ENCODE results near the gene RAB8B. TPM values are rescaled to one million over a fixed set of nuclear protein-coding genes. Genes with fewer than 3 reads are reported as not detected.
"Not testable (repeated sequence)": the region's sequence is repeated elsewhere in the genome, so short reads cannot be mapped to it uniquely, and the experiment has no call there.

The RAB8B gene
- total RNA-seq, 2 experiments from 2014 or later, result 115 to 150 TPM

DNA sequence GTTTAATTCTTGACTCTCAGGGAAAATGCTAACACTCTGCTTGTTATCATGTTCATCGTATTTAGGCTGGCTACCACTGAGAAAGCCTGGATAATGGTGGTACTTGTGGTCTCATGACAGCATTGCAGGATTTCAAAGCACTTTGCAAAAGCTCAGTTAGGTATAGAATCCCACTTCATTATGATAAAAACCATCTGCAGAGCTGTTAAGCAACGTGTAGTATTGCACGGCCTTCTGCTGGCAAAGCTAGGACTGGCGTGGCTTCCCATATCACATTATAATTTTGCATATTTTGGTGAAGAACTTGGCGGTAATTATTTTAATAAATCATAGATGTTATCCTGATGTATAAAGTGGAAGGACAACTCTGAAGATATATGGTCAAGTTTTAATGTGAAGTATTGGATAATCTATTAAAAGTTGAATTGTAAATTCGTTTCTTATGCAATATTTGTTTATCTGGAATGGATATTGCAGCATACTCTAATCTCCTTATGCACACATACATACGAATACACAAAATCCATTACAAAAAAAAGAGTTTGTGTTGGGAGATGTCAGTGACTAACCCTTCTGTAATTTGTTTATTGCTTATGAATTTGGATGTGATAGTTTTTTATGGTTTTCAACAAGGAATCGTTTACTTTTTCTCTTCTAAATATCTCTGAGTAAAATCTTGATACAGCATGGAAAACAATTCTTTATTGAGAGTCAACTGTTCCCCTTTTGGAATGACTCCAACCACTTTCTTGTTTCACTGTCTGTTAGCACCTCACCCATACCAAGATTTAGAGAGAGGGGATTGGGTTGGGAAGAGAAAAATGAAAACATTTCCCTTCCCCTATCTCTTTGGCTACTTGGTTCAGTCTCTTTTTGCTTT lies 9.2 kb downstream of the RAB8B start:
- Mint-ChIP-seq H3K27me3 (no peaks in the 10 kb centered on the region), H3K27ac (no peak overlapping the region), H3K4me3 (no peak overlapping the region), H3K9me3 (peaks cover 1% of the 10 kb centered on the region), H3K36me3 (ENCODE audit: low read depth) (peaks cover 64% of the 10 kb centered on the region), H3K4me1 (peaks cover 92% of the 10 kb centered on the region)
- ChIA-PET CTCF (interaction anchor here (1.1 kb wide), 1 partner anchor 30 kb away, joined by 4 read pairs; no protein-coding TSS in a partner anchor), POLR2A (no interaction called here)
- DNase-seq, result no peak

- no peak for DNase-seq
- ChIA-PET POLR2A (no interaction called here), CTCF (interaction anchor here (0.6 to 2.0 kb wide), 3 partner anchors 9 to 81 kb away, joined by 3 to 12 read pairs (median 3); no protein-coding TSS in a partner anchor)
- peaks cover 54% of the 10 kb centered on the region for H3K36me3 Mint-ChIP-seq (ENCODE audit: low read depth)
- H3K4me1 Mint-ChIP-seq, result peaks cover 87% of the 10 kb centered on the region
- H3K27me3 Mint-ChIP-seq, result no peaks in the 10 kb centered on the region
- peaks cover 1% of the 10 kb centered on the region for H3K9me3 Mint-ChIP-seq
- H3K4me3 Mint-ChIP-seq, result peak overlapping the region; percentile 6
- H3K27ac Mint-ChIP-seq, result peak overlapping the region; percentile 51
Observed at GRCh38 chr15:63200464-63201249, 11.3 kb downstream of the RAB8B start.

GRCh38 chr15:63202861-63203260 lies 13.5 kb downstream of the RAB8B start:
- H3K27ac Mint-ChIP-seq, result no peak overlapping the region
- CTCF ChIA-PET, result interaction anchor here (1.2 to 2.0 kb wide), 3 partner anchors 9 to 18 kb away, joined by 3 to 8 read pairs (median 4); no protein-coding TSS in a partner anchor
- peaks cover 84% of the 10 kb centered on the region for H3K4me1 Mint-ChIP-seq
- POLR2A ChIA-PET, result no interaction called here
- DNase-seq, result no peak
- H3K9me3 Mint-ChIP-seq, result peaks cover 1% of the 10 kb centered on the region
- H3K4me3 Mint-ChIP-seq, result no peak overlapping the region
- peaks cover 58% of the 10 kb centered on the region for H3K36me3 Mint-ChIP-seq (ENCODE audit: low read depth)
- no peaks in the 10 kb centered on the region for H3K27me3 Mint-ChIP-seq

DNA sequence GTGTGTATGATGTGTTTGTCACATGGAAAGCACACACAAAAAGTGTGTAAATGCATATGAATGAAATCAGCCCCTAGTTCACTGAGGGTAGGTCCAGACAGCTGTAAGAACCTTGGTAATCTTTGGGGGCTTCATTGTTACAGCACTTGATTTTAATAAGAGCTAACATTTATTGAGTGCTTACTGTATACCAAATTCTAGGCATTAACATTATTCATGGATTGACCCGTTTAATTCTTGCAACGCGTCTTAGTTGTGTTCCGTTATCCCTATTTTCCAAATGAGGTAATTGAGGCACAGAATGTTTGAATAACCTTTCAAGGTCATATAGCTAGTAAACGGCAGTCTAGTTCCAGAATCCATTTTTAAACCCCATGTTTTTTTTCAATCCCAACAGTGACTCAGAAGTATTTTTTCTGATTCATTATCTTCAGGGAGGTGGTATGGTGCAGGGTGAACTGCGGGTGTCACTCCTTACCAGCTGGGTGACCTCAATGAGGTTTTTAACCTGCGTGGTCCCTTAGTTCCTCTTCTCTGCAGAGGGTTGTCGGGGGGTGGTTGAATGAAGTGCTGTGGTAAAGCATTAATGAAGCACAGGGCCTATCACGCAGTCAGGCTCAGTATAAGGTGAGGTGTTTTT lies 14.2 kb downstream of the RAB8B start:
- ChIA-PET POLR2A (interaction anchor here (0.6 to 0.7 kb wide), 2 partner anchors 18 to 234 kb away, joined by 3 read pairs; no protein-coding TSS in a partner anchor), CTCF (interaction anchor here (0.5 to 2.7 kb wide), 5 partner anchors 8 to 162 kb away, joined by 3 to 11 read pairs (median 3); no protein-coding TSS in a partner anchor)
- H3K36me3 Mint-ChIP-seq (ENCODE audit: low read depth), result peaks cover 56% of the 10 kb centered on the region
- DNase-seq, result peak; percentile 38
- H3K27ac Mint-ChIP-seq, result peak overlapping the region; percentile 36
- peaks cover 84% of the 10 kb centered on the region for H3K4me1 Mint-ChIP-seq
- peaks cover 1% of the 10 kb centered on the region for H3K9me3 Mint-ChIP-seq
- no peak overlapping the region for H3K4me3 Mint-ChIP-seq
- no peaks in the 10 kb centered on the region for H3K27me3 Mint-ChIP-seq

- ChIA-PET POLR2A (no interaction called here), CTCF (interaction anchor here (1.1 to 2.7 kb wide), 2 partner anchors 9 to 10 kb away, joined by 3 to 11 read pairs; no protein-coding TSS in a partner anchor)
- H3K36me3 Mint-ChIP-seq (ENCODE audit: low read depth), result peaks cover 41% of the 10 kb centered on the region
- no peak overlapping the region for H3K4me3 Mint-ChIP-seq
- no peak overlapping the region for H3K27ac Mint-ChIP-seq
- peaks cover 81% of the 10 kb centered on the region for H3K4me1 Mint-ChIP-seq
- no peak for DNase-seq
- H3K9me3 Mint-ChIP-seq, result no peaks in the 10 kb centered on the region
- no peaks in the 10 kb centered on the region for H3K27me3 Mint-ChIP-seq
Observed at GRCh38 chr15:63206079-63206478, 16.7 kb downstream of the RAB8B start.

GRCh38 chr15:63208824-63209223 lies 19.4 kb downstream of the RAB8B start:
- H3K36me3 Mint-ChIP-seq (ENCODE audit: low read depth), result peaks cover 34% of the 10 kb centered on the region
- H3K27me3 Mint-ChIP-seq, POLR2A ChIA-PET, DNase-seq, H3K9me3 Mint-ChIP-seq, H3K4me3 Mint-ChIP-seq: not testable (repeated sequence)
- peak overlapping the region; percentile 70 for H3K27ac Mint-ChIP-seq
- CTCF ChIA-PET, result interaction anchor here (2.8 kb wide), 1 partner anchor 16 kb away, joined by 15 read pairs; no protein-coding TSS in a partner anchor
- H3K4me1 Mint-ChIP-seq, result peaks cover 82% of the 10 kb centered on the region

GRCh38 chr15:63210151-63211091 lies 21.0 kb downstream of the RAB8B start:
- H3K9me3 Mint-ChIP-seq, result peaks cover 3% of the 10 kb centered on the region
- ChIA-PET CTCF (interaction anchor here (2.0 to 2.8 kb wide), 2 partner anchors 14 to 17 kb away, joined by 5 to 15 read pairs; no protein-coding TSS in a partner anchor), POLR2A (no interaction called here)
- H3K27ac Mint-ChIP-seq, result peak overlapping the region; percentile 83
- DNase-seq, result no peak
- H3K4me3 Mint-ChIP-seq, result peak overlapping the region; percentile 56
- peaks cover 85% of the 10 kb centered on the region for H3K4me1 Mint-ChIP-seq
- H3K36me3 Mint-ChIP-seq (ENCODE audit: low read depth), result peaks cover 37% of the 10 kb centered on the region
- H3K27me3 Mint-ChIP-seq, result no peaks in the 10 kb centered on the region

DNA sequence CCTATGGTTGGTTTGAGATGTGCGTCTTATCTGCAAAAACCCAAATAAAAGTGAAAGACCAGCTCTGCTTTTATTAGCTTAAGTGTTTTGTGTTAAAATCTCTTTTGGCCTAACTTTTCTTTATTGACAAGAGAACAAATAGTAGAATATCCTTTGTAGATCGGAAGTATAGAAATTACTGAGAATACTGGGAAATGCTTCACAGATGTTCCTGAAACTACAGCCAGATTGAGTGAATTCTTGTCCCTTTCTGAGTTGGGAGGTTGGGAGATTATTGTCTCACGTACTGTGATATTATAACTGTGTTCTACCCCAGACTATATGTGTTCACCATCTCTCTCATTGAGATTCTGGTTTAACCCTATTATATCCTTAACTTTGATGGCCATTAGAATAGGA lies 21.7 kb downstream of the RAB8B start:
- ChIA-PET POLR2A (no interaction called here), CTCF (interaction anchor here (2.0 to 2.8 kb wide), 2 partner anchors 15 to 18 kb away, joined by 5 to 15 read pairs; no protein-coding TSS in a partner anchor)
- Mint-ChIP-seq H3K27me3 (no peaks in the 10 kb centered on the region), H3K4me1 (peaks cover 83% of the 10 kb centered on the region), H3K27ac (peak overlapping the region; percentile 83), H3K9me3 (peaks cover 3% of the 10 kb centered on the region), H3K36me3 (ENCODE audit: low read depth) (peaks cover 39% of the 10 kb centered on the region), H3K4me3 (peak overlapping the region; percentile 56)
- no peak for DNase-seq

GRCh38 chr15:63211549-63211948 lies 22.1 kb downstream of the RAB8B start:
- no peak for DNase-seq
- H3K9me3 Mint-ChIP-seq, result peaks cover 3% of the 10 kb centered on the region
- H3K36me3 Mint-ChIP-seq (ENCODE audit: low read depth), result peaks cover 36% of the 10 kb centered on the region
- POLR2A ChIA-PET, result no interaction called here
- CTCF ChIA-PET, result interaction anchor here (2.0 to 2.8 kb wide), 2 partner anchors 15 to 18 kb away, joined by 5 to 15 read pairs; no protein-coding TSS in a partner anchor
- H3K27me3 Mint-ChIP-seq, result no peaks in the 10 kb centered on the region
- H3K27ac Mint-ChIP-seq, result peak overlapping the region; percentile 83
- H3K4me3 Mint-ChIP-seq, result peak overlapping the region; percentile 56
- H3K4me1 Mint-ChIP-seq, result peaks cover 79% of the 10 kb centered on the region

DNA sequence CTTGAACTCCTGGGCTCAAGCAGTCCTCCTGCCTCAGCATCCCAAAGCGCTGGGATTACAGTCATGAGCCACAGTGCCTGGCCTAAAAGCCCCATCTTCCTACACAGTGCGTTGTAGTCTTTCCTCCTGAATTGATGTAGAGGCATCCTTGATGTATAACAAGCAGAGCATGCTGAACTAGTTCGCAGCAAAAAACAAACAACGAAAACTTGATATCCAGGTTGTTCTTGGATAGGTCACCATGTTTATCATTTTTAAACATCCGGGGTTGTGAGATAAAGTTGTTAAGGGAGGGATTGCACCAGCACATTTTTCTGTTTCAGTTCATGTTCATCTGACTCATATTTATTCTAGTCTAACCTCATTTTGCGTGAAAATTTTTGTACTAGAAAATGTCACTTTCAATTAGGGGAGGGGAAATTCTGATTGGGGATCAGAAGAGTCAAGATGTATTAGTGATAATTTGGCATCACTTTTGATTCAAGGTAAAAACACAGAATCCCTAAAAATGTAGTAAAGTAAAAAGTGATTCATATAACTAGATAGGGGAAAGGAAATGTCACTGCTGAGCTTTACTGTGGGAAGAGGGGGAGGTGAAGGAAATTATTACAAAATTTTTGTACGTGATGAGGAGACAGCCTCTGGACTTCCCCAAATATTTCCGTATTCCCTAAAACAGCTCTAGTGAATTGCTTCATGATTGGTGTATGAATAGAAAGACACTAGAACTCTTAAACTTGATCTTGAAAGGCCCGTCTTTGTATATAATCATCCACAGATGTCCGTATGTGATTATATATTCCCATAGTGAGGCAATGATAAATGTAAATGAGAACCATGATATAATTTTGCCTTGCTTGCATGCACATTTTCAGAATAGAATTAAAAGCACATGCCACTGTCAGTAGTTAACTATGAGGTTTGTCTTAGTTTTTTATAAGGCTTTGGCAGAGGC lies 22.9 kb downstream of the RAB8B start:
- Mint-ChIP-seq H3K27ac (peak overlapping the region; percentile 83), H3K4me3 (peak overlapping the region; percentile 28), H3K9me3 (peaks cover 3% of the 10 kb centered on the region), H3K27me3 (no peaks in the 10 kb centered on the region), H3K4me1 (peaks cover 72% of the 10 kb centered on the region), H3K36me3 (ENCODE audit: low read depth) (peaks cover 31% of the 10 kb centered on the region)
- ChIA-PET CTCF (interaction anchor here (0.5 to 2.0 kb wide), 3 partner anchors 16 to 337 kb away, joined by 3 to 5 read pairs (median 3); no protein-coding TSS in a partner anchor), POLR2A (no interaction called here)
- no peak for DNase-seq

All from activated CD4-positive, alpha-beta T cell treated with anti-CD3 and anti-CD28 coated beads, Interleukin-2, amount 10 ng/mL, durations not matched to agents 7 days and 5 days (primary cell).